ENCODE measurements around the gene DST. TPM values are rescaled to one million over a fixed set of nuclear protein-coding genes. Genes with fewer than 3 reads are reported as not detected.

Gene DST
- total RNA-seq, 1 donor from 2014 or later = 151 TPM

GRCh38 chr6:56552187-56553130 lies 90.2 kb downstream of the DST start:
- DNase-seq (ENCODE audit: low spot score, unreplicated experiment) = no peak
- Mint-ChIP-seq H3K27ac (no peak overlapping the region), H3K4me1 (ENCODE audit: low read depth) (peaks cover 2% of the 10 kb centered on the region), H3K9me3 (ENCODE audit: low read depth) (no peaks in the 10 kb centered on the region), H3K36me3 (ENCODE audit: insufficient read depth) (peaks cover 15% of the 10 kb centered on the region), H3K4me3 (ENCODE audit: low read depth) (no peak overlapping the region), H3K27me3 (no peaks in the 10 kb centered on the region)
- no peak for TF ChIP-seq CTCF (IDR thresholded peaks at IDR 0.05; ENCODE audit: unreplicated experiment)

DNA sequence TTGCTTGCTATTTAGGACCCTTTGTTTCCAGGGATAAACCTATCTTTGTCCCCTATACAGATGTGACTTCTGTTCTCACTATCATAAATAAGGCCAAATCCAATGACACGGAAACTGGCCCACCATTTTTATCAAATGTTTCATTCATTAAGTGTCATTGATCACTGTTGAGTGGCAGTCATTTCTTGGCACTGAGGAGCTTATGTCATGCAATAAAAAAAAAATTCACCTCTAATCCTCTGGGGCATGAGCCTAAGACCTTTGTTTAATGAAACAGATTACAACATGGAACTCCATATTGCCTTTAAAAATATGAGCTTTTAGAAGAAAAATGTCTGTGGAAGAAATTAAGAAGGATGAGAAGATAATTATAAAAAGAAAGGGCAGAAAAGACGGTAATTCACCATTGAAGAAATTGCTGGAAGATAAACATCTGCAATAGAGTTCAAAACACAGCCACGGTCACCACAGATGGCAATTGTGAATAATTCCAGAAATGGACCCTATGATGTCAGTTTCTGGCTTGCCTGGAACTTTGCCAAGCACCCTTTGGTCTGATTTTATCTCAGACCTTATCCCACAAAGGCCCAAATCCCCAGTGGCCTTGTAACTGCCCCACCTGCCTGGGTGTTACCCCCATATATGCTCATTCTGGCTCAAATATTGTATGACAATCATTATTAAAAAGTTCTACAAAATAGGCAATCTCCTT lies 91.1 kb downstream of the DST start:
- no peak overlapping the region for H3K4me3 Mint-ChIP-seq (ENCODE audit: low read depth)
- no peaks in the 10 kb centered on the region for H3K27me3 Mint-ChIP-seq
- peaks cover 2% of the 10 kb centered on the region for H3K4me1 Mint-ChIP-seq (ENCODE audit: low read depth)
- H3K27ac Mint-ChIP-seq = no peak overlapping the region
- no peaks in the 10 kb centered on the region for H3K9me3 Mint-ChIP-seq (ENCODE audit: low read depth)
- DNase-seq (ENCODE audit: low spot score, unreplicated experiment) = no peak
- H3K36me3 Mint-ChIP-seq (ENCODE audit: insufficient read depth) = peaks cover 15% of the 10 kb centered on the region
- no peak for TF ChIP-seq CTCF (IDR thresholded peaks at IDR 0.05; ENCODE audit: unreplicated experiment)

GRCh38 chr6:56550301-56550700 lies 92.4 kb downstream of the DST start:
- Mint-ChIP-seq H3K4me1 (ENCODE audit: low read depth) (peaks cover 4% of the 10 kb centered on the region), H3K27ac (no peak overlapping the region), H3K9me3 (ENCODE audit: low read depth) (no peaks in the 10 kb centered on the region), H3K4me3 (ENCODE audit: low read depth) (no peak overlapping the region), H3K36me3 (ENCODE audit: insufficient read depth) (peaks cover 14% of the 10 kb centered on the region), H3K27me3 (no peaks in the 10 kb centered on the region)
- no peak for TF ChIP-seq CTCF (IDR thresholded peaks at IDR 0.05; ENCODE audit: unreplicated experiment)
- no peak for DNase-seq (ENCODE audit: low spot score, unreplicated experiment)

DNA sequence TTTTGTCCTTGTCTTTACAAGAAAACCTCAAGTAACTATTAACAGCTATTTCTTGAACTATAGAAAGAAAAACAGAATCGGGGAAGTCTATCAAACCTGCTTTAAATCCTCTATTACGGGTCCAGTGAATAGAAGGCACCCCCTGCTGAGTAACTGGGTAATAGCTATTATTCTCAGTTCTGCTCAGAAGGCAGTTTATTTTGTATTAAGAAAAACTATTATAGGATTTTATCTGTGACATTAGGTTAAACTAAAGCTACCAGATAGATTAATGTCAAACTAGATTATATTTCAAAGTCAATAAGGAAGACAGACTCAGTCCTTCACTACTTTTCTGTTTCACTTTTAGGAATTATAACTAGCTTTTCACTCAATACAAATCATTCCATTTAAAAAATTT lies 93.7 kb downstream of the DST start:
- no peak for DNase-seq (ENCODE audit: low spot score, unreplicated experiment)
- no peak overlapping the region for H3K4me3 Mint-ChIP-seq (ENCODE audit: low read depth)
- peaks cover 12% of the 10 kb centered on the region for H3K36me3 Mint-ChIP-seq (ENCODE audit: insufficient read depth)
- H3K27ac Mint-ChIP-seq = no peak overlapping the region
- H3K27me3 Mint-ChIP-seq = no peaks in the 10 kb centered on the region
- H3K9me3 Mint-ChIP-seq (ENCODE audit: low read depth) = no peaks in the 10 kb centered on the region
- H3K4me1 Mint-ChIP-seq (ENCODE audit: low read depth) = peaks cover 4% of the 10 kb centered on the region
- TF ChIP-seq CTCF (IDR thresholded peaks at IDR 0.05; ENCODE audit: unreplicated experiment) = peak; percentile 19

- no peak overlapping the region for H3K4me3 Mint-ChIP-seq (ENCODE audit: low read depth)
- H3K36me3 Mint-ChIP-seq (ENCODE audit: insufficient read depth) = peaks cover 7% of the 10 kb centered on the region
- H3K9me3 Mint-ChIP-seq (ENCODE audit: low read depth) = no peaks in the 10 kb centered on the region
- DNase-seq (ENCODE audit: low spot score, unreplicated experiment) = no peak
- H3K27me3 Mint-ChIP-seq = no peaks in the 10 kb centered on the region
- TF ChIP-seq CTCF (IDR thresholded peaks at IDR 0.05; ENCODE audit: unreplicated experiment) = no peak
- peaks cover 4% of the 10 kb centered on the region for H3K4me1 Mint-ChIP-seq (ENCODE audit: low read depth)
- H3K27ac Mint-ChIP-seq = no peak overlapping the region
These were observed 95.0 kb downstream of the DST start for GRCh38 chr6:56547687-56548086.

All from progenitor cell of endocrine pancreas (in vitro differentiated cells).